Daoy (cell line): Measurements from ENCODE around the gene DOCK4. TPM values are rescaled to one million over a fixed set of nuclear protein-coding genes. Genes with fewer than 3 reads are reported as not detected.
A peak's percentile ranks its signal among the peaks of the same experiment; 100 is the strongest.
"Not testable (repeated sequence)": the region's sequence is repeated elsewhere in the genome, so short reads cannot be mapped to it uniquely, and the experiment has no call there.

Experiments
- DNase-seq: peaks from one replicate; pipeline ENCODE4 v3.0.0-alpha.2; 2015; ENCODE audit warnings: low read depth
- total RNA-seq: library from RNA; depleted of rRNA; stranded (reverse); fragments of >200 nt; shearing (Covaris generic); gene quantifications from 2 replicates; pipeline ENCODE4 v1.2.3, GENCODE V29; 2014

Gene DOCK4
- total RNA-seq, 1 experiment from 2014 or later: 17.2 TPM

DNA sequence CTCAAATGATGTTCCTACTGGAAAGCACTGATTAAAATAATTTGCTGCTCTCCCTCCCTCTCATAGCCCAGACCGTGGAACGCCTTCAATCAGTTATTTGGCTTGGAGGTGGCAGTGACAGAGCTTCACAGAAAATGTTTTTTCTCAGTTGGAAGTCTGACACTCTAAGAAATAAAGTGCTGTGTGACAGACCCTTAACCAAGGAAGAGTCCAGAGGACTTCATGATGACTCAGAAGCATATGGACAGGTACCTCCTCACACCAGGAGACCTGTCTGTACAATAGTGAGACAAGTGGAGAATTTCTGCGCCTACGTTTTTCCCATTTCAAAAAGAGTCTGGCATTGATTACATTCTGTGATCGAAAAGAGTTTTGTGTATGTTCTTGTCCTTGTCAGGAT is 295.5 kb downstream of the DOCK4 start:
- no peak for DNase-seq

DNA sequence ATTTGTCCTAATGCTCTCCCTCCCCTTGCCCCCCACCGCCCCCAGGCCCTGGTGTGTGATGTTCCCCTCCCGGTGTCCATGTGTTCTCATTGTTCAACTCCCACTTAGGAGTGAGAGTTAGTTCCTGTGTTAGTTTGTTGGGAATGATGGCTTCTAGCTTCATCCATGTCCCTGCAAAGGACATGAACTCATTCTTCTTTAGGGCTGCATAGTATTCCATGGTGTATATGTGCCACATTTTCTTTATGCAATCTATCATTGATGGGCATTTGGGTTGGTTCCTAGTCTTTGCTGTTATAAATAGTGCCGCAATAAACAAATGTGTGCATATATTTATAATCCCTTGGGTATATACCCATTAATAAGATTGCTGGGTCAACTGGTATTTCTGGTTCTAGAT is 297.5 kb downstream of the DOCK4 start:
- not testable (repeated sequence) for DNase-seq

DNA sequence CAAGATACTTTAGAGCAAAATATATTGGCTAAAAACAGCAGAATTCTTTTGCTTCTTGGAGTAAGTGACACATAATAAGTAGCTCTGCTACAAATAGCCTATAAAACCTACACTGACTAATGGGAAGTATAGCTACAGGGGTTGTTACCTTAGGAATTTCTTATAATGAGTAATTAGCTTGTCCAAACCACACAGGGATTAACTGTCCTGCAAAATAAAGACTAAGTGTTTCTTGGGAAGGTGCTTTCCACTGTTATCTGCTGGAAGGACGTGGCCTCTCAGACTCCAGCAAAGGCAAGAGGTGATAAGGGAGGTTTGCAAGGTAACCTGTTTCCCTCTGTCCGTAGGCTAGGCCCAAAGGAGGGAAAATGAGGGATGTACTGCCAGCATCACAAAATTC is 302.4 kb downstream of the DOCK4 start:
- peak; percentile 21 for DNase-seq

DNA sequence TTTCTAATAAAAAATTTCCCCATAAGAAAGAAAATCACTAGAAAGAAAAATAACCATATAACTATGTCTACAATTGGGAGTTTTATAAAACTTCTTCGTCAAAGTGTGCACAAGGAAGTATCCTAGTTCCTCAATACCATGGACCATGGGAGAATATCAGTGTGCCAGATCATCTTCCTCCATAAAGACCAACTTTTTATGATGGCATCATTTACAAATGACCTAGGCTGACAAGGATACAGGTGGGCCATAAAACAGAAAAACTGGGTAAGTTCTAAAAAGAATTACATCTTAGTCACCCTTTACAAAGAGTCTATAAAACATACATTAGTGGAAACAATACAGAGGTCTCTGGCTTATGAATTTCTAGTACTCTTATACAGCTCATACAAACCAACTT is 303.2 kb downstream of the DOCK4 start:
- no peak for DNase-seq

DNA sequence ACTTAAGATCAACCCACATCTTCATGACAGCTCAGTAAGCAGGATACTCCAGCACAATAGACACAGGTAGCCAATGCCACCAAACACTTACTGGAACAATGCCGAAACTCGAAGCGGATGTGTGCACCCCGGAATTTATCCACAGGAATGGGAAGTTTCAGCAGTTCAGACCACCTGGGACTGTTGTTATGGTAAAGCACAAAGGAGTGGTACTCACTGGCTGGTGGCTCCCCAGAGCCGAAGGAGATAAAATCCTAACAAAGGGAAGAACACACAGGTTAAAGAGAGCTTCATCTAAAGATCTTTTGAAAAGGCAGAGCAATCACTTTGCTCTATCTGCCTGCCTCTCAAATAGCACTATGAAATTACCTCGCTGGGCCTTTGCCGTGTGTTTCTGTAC is 305.9 kb downstream of the DOCK4 start:
- no peak for DNase-seq

DNA sequence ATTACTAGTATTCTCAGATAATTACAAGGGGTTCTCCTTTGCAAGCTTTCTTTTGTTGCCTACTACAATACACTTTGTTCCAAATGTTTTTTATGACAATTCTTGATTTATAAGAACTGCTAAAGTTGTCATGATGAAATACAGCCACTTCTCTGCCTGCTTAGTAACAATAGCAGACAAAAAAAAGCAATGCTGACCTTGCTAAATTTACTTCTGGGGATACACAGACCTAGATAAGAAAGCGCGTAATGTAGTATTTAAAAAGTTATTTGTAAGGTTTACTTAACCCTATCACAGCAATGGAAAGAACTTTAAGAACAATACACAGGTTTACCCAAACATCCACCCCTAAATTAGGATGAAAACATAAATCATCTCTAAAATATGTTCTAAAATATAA is 311.1 kb downstream of the DOCK4 start:
- no peak for DNase-seq

DNA sequence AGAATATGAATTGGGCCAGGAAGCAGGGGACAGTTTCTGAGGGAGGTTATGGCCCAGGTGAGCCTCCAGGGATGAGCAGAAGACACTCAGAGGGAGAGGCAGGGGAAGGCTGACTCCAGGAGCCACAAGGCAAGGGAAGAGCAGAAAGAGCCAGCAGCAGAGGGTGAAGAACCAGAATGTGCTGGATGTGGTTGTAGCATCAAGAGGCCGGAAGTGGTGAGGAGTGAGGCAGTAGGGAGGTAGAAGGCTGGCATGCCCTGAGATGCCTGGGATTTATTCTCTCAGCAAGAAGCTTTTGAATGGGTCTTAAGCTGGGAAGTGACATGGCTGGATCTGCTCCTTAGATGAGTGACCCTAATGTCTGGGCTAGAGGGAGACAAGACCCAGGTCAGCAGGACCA is 311.7 kb downstream of the DOCK4 start:
- no peak for DNase-seq

DNA sequence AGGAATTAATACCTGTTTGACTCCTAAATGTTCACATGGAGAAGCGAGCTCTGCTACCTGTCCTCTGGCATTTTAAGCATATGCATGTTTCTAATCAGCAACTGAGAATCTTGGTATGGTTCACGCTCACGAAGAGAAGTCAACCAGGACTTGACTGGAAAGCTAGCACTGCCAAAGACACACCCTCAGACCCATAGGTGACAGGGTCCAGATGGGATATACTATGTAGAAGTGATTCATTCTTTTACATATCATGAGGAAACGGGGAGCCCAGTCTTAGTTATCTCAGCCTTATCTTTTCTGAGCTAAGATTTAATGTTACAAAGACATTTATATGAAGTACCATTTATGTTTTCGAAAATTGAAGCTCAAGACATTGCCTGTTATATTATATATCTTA is 313.0 kb downstream of the DOCK4 start:
- no peak for DNase-seq

DNA sequence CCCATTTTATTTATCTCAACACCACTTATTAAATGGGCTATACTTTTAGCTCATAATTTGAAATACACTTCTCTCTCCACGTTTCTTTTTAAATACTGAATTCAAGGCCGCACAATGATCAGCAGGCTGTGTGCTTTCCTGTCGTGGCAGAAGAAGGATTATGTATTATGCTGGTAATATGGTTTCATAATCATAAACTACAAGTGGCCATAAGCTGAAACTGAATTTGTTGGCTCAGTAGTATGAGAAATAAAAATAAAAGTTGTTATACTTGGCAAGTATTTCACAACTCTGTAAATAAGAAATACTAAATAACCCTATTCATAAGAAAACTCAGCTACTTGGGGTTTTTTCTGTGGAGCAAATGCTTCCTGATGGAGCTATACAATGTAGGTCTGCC is 313.6 kb downstream of the DOCK4 start:
- DNase-seq: no peak

DNA sequence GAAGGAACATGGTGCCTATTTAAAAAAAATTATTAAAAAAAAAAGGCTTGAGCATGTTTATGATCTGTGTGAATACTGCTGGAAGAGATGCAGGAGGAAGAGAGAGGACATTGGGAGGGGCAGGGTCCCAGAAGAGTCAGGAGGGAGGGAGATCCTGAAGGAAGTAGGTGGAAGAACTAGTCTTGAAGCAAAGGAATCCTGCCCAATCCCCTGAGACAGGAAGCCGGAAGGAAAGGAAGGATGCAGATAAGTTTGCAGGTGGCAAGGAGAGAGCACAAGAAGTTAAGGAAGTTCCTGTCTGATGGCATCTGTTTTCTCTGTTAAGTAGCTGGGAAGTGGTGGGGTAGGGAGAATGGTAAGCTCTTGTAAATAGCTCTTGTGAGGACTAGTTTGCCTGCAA is 318.5 kb downstream of the DOCK4 start:
- no peak for DNase-seq

DNA sequence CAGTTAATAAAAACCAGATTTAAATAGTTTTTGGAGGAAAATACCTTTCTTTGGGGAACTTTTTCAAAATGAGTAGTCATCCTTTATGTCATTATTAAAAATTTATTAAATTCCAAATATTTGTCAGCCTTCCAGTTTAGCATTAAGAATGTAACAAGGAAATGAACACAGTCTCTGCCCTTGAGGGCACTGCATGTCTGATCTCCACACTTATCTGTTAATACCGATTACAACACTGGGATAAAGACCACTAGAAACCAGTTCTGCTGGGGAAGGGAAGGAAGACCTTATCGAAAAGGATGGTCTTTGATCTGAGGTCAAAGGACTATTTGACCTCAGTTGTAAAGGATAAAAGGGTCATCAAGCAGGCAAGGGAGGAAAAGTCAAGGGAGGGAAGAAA is 320.0 kb downstream of the DOCK4 start:
- DNase-seq: no peak

DNA sequence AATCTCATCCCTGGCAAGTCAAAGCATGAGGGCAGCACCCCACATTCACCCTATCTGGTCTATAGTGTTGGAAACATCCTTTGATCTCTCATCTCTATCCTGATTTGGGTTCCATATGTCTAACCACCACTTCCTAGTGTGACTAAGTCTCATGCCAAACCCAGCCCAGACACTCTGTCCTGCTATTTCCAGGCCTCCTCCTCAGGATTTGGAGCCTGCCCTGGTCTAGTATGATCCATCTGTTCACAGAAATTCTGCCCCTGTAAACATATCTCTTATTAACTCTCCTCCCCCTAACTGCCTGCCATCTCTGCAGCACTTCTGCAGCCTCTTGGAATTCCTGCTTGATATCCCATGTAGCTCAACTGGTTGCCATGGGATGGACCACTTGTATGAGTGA is 323.0 kb downstream of the DOCK4 start:
- no peak for DNase-seq

DNA sequence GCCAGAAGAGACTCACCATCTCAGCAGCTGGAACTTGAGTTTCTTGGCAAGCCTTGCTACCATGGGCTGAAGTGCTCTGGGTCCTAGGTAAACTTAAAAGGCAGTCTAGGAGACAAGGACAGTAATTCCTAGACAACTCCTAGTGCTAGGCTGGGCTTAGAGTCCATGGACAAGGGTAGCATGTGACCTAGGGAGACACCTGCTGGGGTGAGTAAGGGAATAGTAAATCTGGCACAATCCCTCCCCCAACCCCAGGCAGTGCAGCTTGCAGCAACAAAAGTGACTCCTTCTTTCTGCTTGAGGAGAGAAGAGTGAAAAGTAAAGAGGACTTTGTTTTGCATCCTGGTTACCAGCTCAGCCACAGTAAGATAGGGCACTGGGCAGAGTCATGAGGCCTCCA is 327.4 kb downstream of the DOCK4 start:
- no peak for DNase-seq

DNA sequence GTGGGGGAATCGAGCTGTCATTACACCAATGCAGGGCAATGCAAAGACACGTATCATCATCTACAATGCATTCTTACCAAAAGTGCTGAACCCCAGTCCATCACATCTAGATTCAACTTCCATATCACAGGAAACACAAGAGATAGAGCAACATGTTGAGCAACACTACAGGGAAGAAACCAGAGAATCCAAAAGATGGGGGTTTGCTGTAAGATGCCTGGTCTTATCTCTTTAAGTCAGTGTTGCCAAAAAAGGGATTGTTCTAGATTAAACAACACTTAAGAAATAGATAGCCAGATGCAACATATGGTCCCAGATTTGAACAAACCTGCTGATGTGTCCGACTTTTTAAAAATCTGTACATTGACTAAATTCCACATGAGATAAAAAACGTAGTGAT is 328.3 kb downstream of the DOCK4 start:
- no peak for DNase-seq

DNA sequence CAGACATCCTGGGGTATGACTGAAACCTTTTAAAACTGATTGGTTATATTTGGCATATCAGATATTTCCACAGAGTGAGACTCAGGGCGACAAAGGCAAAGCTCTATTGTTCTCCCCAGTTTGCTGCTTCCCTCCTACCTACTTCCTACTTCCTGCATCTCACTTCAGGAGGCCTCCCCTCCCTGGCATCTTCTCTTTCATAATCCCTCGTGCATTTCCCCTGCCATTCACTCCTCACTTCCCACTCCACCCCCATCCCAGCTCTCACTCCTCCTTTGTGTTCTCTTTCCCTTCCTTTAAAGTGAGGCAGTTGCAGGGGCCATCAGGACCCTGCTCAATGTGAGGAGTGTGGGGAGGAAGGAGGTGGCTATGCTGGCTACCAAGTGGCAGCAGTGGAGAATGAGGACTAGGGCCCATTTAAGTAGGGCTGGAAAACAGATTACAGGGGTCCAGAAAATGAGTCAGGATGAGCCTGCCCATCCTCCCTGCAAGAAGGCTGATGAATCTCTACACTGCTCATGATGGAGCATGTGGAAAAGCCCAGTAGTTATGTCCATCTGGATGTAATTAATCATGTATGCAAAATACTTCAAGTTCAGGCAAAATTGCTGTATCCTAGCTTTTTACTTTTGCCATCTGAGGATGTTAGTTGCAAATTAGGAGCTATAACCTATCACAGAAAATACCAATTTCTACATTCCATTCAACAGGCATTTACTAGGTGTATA is 332.1 kb downstream of the DOCK4 start:
- no peak for DNase-seq

DNA sequence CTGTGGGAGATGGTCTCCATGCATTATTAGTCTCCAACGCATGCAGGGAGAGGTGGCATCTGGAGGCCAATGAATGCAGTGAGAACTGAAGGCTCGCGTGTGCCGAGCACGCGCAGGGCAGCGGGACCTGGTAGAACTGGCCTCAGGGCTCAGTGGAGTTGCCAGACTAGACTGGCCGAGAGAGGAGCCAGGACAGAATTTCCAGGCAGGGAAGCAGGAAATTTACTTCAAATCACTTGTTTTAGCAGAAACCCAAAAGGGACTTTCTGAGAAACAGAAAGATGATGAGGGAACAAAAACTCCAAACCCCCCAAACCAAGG is 332.9 kb downstream of the DOCK4 start:
- no peak for DNase-seq

DNA sequence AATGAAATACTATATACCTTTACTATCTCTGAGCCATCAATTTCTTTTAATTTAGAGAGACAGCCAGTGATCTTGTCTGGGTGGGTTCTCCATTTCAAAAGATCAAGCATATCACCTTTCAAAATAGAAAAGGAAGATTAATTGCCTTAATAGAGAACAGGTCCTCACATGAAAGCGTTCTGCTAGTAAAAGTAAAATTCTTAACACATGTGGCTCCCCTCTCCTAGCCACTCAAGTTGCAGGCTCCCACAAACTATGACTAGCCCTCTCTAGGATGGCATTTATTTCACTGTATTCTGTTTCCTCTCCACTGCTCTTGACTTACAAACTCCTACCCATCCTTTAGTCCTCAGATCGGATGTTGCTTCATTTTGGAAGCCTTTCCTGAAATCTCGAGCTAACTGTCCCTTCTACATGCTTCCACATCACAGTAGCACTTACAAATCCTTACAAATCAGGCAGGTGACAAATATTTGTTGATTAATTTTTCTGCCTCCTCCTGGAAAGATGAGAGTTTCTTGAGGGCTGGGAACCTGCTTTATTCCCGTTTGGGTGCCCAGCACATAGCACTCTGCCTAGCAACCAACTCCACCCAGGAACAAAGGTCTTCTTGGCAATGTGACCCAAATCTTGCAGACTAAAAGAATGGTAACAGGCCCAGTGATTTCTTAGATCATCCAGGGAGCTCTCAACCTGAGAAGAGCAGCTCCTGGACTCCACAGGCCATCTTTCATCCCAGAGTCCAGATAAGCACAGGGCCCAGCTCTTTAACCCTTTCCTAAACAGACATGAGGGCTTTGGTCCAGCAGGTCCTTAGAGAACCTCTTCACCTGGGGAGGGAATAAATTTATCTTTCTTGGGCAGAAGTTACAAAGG is 333.5 kb downstream of the DOCK4 start:
- no peak for DNase-seq

DNA sequence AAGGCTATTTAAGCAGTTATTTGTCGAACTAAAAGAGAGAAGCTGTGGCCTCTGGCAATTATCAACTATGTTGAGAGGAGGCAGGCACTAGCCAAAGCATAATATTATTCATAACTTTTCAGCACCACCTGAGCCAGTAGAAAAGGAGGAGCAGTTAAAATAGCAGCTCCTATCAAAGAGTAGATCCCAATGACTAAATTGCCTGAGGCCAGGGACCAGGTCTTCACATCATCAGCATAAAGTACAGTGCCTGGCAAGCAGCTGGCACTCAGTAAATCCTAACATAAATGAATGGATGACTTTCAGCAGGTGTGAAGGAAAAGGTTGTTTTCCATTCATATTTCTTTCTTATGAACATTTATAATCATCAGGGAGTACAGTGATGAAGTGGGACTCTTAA is 334.9 kb downstream of the DOCK4 start:
- DNase-seq: no peak

DNA sequence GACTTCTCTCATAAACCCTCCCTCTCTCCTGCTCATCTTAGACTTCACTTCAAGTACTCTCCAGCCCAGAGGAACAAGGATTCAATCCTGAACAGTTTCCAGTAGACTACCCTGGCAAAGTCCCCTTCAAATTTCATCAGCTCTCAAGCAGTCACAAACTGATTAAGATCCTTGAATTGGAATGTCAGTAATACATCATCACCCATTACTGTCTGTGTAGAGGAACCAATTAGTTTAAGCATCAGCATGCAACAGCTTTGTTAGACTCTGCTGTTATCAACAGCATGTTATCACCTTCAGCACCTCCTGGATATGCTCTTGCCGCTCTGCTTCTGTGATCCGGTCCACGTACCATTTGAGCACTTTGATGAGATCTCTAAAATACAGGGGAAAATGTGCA is 336.9 kb downstream of the DOCK4 start:
- DNase-seq: no peak

DNA sequence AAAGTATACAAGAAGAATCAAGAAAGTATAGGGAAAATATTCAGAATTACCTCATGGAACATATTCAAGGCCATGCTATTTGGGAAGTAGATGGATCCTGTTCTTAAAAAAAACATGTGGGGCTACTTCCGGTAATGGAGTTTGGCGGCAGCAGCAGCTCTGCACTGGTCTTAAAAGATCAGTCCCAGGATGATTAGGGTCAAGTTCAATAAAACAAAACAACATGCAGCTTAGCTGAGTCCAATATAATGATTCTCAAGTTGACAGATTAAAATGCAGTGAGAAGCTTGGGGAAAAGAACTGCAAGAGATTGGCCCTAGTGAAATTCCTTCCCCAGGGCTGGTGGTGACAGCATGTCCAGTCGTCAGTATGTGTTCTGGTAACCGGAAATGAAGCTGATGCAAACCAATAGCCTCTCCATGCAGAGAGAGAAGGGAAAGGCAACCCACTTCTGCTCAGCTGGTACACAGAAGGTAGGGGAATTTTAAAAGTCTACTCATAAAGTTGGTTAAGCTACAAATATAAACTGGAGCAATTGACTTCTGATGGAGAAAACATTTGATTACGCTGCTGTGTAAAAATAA is 338.8 kb downstream of the DOCK4 start:
- no peak for DNase-seq

DNA sequence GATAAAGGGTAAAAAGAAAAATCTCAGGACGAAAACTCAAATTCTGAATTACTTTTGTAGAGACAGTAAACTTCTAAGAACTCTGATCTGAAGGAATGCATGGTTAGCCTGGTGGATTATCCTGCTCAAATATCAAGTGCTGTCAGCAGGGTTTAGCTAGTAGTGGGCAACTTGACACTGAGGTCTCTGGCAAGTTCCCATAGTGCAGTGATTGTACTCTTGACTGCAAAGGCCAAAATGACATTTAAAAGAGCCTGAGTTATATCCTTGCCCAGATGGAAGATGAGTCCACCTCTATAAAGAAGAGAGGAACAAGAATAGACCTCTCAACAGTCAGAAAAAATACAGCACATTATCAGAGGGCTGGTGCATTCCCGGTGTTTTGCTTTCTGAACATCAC is 339.4 kb downstream of the DOCK4 start:
- DNase-seq: no peak

DNA sequence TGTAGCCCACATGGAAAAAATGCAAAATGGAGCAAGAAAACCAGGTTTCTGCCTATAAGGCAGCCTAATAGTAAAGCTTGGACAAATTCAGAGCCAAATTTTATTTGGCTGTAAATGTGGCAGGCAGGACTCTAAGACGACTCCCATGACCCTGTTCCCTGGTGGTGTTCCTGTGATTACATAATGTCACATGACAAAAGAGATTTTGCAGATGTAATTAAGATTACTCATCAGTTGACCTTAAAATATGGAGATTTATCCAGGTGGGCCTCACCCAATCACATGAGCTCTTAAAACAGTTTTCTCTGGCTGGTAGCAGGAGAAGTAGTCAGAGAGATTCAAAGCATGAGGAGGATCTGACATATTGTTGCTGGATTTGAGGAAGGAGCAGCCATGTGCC is 340.8 kb downstream of the DOCK4 start:
- DNase-seq: no peak

DNA sequence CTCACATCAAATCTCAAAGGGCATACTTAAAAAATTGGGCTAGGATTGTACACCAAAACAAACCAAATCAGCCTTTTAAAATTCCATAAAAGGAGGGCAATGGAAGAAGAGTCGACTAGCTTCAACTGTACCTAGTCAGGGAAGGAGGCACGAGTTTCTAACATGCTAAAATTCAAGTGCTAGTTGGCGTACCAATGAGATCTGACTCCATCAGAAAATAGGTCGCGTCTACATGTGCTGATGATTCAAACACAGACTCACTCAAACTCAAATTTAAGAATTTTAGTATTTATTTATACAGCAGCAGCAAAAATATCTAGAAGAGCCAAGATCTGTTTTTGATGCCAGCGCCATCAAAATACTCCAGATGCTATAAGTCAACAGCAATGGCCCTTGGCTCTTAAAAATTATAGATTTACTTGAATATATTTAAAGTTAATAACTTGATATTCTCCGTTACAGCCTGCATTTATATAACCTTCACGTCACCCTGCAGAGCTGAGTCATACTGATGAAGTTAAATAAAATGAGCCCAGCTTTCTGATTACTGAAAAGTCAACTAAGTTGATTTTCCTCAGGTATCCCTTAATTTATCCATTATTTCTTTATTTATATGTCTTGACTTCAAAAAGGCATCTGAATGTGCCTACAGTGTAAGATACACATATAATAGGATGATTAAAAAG is 341.8 kb downstream of the DOCK4 start:
- DNase-seq: no peak
